HG03457 (cell line): ENCODE measurements around the gene DAP.

ENCODE experiments used
- ATAC-seq: cut with Tn5 transposase; IDR thresholded peaks from one replicate; pipeline ENCODE4 v1.9.1; 2021; ENCODE audit warnings: moderate number of reproducible peaks; ENCODE audit not compliant: unreplicated experiment

The DAP gene

GRCh38 chr5:10712574-10713366, 48.3 kb downstream of the DAP start:
- ATAC-seq, result peak; percentile 75

- ATAC-seq, result no peak
Observed at GRCh38 chr5:10711562-10711961, 49.5 kb downstream of the DAP start.

GRCh38 chr5:10710513-10711128, 50.4 kb downstream of the DAP start:
- no peak for ATAC-seq

DNA sequence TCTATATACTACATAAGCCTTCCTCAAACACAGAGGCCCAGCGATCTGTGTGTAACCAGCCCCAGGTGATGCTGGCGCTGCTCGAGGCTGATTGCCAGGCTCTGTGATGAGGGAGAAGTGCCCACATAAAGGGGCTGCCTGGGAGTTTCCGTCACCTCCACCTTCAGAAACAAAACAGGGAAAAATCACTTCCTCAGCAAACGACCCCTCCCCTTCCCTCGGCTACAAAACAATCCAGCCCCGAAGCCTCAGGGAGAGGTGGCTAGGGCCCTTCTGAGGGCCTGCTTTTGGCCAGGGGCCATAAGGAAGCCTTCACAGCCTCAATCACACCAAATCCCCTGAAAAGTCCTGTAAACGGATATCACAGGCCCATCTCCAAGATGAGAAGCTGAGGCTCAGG, 51.1 kb downstream of the DAP start:
- ATAC-seq, result no peak

DNA sequence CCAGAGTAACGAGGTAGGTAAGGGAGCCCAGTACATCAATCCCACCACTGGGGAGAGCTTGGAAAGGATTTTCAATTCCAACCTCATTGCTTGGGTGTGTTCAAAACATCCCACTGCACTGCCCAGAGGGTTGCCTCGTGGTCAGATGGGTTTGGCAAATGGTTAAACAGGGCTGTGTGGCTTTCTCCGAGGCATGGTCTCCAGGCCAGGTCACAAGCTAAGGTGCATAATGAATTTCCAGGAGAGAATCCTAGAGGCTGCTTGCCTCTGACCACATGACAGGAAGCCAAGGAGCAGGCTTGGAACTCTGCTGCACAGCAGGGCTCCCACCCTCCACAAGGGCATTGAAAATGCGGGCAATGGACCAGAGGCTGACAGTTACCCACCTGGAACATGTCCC, 51.6 kb downstream of the DAP start:
- no peak for ATAC-seq

GRCh38 chr5:10708189-10708944, 52.7 kb downstream of the DAP start:
- no peak for ATAC-seq

DNA sequence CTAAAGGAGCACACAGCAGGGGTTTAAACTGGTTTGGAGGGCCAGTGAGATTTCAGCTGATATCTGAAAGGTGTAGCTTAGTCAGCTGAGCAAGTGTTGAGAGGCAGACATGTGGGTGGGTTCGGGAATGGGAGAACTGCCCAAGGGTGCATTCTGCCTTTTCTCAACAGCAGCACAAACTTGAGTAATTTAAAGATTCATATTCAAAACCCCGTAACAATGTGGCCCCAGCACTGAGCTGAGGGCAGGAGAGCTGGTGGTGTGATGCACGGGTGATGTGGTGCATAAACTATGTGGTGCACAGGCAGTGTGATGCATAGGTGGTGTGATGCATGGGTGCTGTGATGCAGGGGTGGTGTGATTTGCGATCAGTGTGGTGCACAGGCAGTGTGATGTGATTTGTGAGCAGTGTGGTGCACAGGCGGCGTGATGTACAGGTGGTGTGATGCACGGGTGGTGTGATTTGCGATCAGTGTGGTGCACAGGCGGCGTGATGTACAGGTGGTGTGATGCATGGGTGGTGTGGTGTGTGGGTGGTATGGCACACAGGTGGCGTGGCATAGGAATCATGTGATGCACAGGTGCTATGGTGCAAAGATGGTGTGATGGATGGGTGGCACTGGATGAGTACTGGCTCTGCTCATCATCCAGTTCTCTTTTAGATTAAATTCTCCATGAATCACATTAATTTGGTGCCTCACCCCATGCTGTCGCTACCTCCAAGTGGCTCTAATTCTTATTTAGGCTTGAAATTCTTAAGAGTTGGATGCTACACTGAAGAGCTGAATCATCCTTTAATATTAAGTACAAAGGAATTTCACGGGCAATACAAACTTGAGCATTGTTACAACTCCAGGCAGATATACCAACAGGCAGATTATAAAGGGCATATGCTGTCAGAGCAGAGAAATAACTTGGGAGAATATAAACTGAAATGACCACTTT, 53.6 kb downstream of the DAP start:
- ATAC-seq, result no peak

DNA sequence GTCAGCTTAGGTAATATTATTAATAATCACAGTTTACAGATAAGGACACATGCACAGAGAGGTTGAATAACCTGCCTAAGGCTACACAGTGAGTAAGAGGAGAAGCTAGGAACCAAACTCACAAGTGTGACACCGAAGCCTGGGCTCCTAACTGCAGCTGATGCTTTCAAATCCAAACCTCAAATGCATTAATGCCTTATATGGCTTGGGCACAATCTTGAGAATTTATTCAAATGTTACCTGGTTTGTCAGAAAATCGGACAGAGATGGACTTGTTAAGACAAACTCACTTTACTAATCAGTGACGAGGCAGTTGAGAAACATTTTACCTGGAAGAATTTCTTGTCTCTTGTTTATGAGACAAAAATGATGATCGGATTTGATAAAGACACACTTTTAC, 54.7 kb downstream of the DAP start:
- no peak for ATAC-seq

DNA sequence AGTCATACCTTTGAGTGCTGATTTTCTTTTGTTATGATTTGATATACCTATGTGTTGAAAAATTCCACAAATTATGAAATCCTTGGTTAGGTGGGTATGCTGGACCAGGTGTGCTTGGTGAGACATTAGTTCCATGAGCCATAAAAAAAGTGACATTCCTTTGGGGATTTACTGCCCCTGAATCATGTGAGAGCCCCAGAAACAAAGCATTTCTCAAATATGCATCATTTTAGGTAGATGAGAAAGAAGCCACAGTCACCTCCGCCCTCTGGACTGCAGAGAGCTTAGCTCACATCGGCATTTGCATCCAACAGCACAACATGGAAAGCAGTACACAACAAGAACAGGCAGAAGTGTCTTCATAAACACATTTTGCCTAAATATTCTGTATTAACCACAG, 55.3 kb downstream of the DAP start:
- no peak for ATAC-seq

DNA sequence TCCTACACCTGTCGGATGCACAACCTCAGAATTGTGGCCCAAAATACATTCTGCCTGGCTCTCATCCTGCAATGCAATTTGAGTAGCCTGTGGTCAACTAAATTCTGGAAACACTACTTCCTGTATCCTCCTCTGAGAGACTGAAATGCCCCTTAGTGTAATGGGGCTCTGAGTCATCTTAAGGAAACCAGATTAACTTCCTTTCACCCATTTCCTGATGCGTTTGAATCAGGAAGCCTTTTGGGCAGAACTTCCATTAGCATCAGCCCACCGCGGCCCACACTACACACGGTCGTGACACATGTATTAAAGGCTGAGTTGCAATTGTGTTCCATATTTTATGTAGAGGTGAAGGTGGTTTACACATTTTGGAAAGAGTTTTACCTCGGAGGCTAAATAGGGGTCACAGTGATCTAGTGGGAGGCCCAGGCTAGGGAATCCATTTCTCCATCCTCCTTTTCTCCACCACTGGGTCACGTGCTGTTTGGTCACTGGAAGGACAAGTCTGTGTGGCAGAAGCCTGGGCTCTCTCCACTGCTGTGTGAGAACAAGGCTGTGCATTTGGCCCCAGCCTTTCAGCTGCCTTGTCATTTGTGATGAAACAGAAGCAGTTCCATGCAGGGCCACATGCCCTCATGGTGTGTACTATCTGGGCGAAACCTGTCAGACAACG, 55.9 kb downstream of the DAP start:
- ATAC-seq, result no peak

GRCh38 chr5:10703676-10704075, 57.4 kb downstream of the DAP start:
- no peak for ATAC-seq

DNA sequence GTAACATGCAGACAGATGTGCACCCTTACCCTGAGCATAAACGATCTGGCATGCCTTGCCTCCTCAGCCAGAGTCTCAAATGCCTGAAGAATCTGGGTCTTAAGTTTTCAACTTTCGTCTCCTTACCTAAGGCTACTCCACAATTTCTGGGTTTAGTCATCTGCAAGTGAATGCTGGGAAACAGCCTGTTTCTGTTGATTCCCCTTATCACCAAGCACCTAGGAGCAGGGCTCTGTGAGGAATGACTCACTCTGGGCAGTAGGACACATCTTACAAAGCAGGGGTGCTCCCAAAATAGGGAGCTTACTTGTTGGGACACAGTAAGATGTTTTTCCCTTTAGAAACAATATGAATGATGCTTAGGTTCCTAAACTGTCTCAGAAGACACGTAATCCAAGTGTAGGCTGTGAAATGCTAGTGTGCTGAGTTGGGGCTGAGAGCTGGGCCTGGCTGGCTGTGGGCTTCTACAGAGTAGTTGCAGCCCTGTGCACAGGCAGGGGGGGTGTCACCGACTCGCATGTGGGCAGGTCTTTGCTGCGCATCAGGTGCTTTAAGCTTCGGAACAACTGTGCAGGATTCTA, 58.0 kb downstream of the DAP start:
- ATAC-seq, result no peak

GRCh38 chr5:10702040-10702629, 58.9 kb downstream of the DAP start:
- ATAC-seq, result no peak

GRCh38 chr5:10701567-10702039, 59.4 kb downstream of the DAP start:
- ATAC-seq, result no peak

- ATAC-seq, result peak; percentile 0
Observed at GRCh38 chr5:10700516-10700915, 60.5 kb downstream of the DAP start.

DNA sequence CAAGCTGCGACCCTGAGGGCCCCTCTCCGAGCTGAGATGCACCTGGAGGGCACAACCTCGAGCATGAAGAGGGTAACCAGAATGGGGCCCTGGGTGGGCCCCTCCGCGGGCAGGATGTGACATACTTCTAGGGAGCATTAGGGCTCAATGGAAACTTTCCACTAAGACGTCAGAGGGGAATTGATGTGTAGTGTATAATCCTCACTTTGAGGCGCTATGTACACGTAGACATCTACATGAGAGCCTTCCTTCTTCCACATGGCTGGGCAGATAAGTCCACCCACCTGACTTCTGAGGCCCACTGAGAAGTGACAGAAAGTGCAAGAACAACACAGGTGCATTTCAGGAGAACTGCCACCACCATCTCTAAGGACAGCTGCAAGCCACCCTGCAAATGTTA, 61.0 kb downstream of the DAP start:
- ATAC-seq, result peak; percentile 55

- ATAC-seq, result peak; percentile 27
Observed at GRCh38 chr5:10699281-10699874, 61.7 kb downstream of the DAP start.

DNA sequence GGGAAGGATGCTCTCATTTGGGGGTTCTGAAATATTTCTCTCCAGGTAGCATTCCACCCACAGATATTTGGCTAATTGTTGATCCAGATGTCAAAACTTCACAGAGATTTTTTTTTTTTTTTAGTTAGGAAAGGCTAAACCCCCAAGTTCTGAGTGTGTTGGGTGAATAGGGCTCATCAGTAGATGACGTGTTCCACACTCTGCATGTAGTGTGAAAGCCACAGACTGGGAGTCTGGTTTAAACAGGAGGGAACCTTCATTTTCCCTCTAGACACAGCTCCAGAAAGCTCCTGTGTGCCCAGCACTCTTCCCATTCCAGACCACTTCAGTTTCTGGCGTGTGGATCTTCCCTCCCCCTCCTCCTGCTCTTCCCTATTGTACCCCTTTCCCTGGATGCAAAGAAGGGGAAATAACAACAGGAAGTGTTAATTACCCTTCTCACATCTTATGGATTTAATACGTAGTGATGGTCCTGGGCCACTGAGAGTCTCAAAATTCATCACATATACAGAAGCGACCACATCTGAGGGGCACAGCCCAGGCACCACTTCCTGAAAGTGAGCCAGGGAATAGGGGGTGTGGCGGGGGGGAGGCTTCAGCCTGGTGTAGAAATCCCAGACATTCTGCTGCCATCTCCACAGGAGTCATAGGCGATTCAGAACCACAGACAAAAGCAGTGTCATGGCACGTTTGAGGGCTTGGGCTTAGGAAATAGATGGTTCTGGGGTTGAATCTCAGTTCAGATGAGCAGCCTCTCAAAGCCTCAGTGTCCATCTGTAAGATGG, 65.1 kb downstream of the DAP start:
- no peak for ATAC-seq
